ENCODE measurements around the gene FMNL2.
A peak's percentile ranks its signal among the peaks of the same experiment; 100 is the strongest.
"Not testable (repeated sequence)": the region's sequence is repeated elsewhere in the genome, so short reads cannot be mapped to it uniquely, and the experiment has no call there.

The FMNL2 gene

DNA sequence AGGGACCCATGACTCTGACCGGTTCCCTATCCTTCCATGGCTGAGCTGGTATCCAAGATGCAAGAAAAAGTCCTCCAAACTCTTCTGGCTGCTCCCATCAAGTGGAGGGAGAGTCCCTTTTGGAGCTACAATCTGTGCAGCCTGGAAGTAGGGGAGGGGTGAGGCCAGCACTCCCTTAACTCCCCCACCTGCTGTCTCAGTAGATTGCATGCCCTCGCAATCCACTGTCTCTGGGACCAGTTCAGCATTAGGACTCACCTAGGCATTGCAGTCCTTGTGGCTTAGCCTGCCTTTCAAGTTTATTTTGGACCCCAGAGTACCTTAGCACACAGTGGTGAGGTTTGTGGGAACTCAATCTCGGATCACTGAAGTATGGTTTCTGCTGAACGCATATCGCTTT is 14.2 kb upstream of the FMNL2 start:
- H3K36me3 ChIP-seq (ENCODE audit: control insufficient read depth in 2 of 2, insufficient read depth in 2 of 2, low read length in 2 of 2), result no peaks in the 10 kb centered on the region
- H3K9ac ChIP-seq (ENCODE audit: low read length in 2 of 2), result no peak overlapping the region
- H3K9me3 ChIP-seq (ENCODE audit: control insufficient read depth in 2 of 2, low read length in 2 of 2), result no peaks in the 10 kb centered on the region
- no peak overlapping the region for H3K27ac ChIP-seq (ENCODE audit: low read length)
- no peaks in the 10 kb centered on the region for H3K27me3 ChIP-seq (ENCODE audit: control insufficient read depth in 1 of 2, insufficient read depth in 2 of 2, low read length in 2 of 2)
- no peak overlapping the region for H3K4me3 ChIP-seq (ENCODE audit: low read length in 2 of 2)
- H3K4me1 ChIP-seq (ENCODE audit: control insufficient read depth, insufficient read depth, low read length), result no peaks in the 10 kb centered on the region

DNA sequence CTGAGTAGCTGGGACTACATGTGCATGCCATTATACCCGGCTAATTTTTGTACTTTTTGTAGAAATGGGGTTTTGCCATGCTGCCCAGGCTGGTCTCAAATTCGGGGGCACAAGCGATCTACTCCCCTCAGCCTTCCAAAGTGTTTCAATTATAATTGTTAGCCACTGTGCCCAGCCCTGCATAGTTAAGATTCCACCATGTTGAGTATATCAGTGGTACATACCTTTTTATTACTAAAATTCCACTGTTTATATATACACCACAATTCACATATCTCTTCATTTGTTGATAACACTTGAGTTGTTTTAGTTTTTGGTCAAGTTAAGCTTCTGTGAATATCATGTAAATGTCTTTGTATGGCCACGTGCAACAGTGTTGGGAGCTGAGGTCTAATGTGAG is 12.8 kb upstream of the FMNL2 start:
- no peaks in the 10 kb centered on the region for H3K4me1 ChIP-seq (ENCODE audit: control insufficient read depth, insufficient read depth, low read length)
- no peaks in the 10 kb centered on the region for H3K27me3 ChIP-seq (ENCODE audit: control insufficient read depth in 1 of 2, insufficient read depth in 2 of 2, low read length in 2 of 2)
- no peak overlapping the region for H3K4me3 ChIP-seq (ENCODE audit: low read length in 2 of 2)
- no peak overlapping the region for H3K9ac ChIP-seq (ENCODE audit: low read length in 2 of 2)
- no peaks in the 10 kb centered on the region for H3K36me3 ChIP-seq (ENCODE audit: control insufficient read depth in 2 of 2, insufficient read depth in 2 of 2, low read length in 2 of 2)
- no peak overlapping the region for H3K27ac ChIP-seq (ENCODE audit: low read length)
- H3K9me3 ChIP-seq (ENCODE audit: control insufficient read depth in 2 of 2, low read length in 2 of 2), result no peaks in the 10 kb centered on the region

DNA sequence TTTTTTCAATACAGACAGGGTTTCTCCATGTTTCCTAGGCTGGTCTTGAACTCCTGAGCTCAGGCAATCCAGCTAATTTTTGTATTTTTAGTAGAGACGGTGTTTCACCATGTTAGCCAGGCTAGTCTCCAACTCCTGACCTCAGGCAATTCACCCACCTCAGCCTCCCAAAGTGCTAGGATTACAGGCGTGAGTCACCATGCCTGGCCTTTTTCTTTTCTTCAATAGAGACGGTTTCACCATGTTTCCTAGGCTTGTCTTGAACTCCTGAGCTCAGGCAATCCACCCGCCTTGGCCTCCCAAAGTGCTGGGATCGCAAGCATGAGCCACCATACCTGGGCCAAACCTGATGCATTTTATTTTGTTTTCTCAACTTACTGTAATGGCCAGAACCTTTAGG is 9.8 kb upstream of the FMNL2 start:
- H3K4me1 ChIP-seq (ENCODE audit: control insufficient read depth, insufficient read depth, low read length); H3K4me3 ChIP-seq (ENCODE audit: low read length in 2 of 2); H3K27ac ChIP-seq (ENCODE audit: low read length); H3K9me3 ChIP-seq (ENCODE audit: control insufficient read depth in 2 of 2, low read length in 2 of 2); H3K36me3 ChIP-seq (ENCODE audit: control insufficient read depth in 2 of 2, insufficient read depth in 2 of 2, low read length in 2 of 2); H3K9ac ChIP-seq (ENCODE audit: low read length in 2 of 2); H3K27me3 ChIP-seq (ENCODE audit: control insufficient read depth in 1 of 2, insufficient read depth in 2 of 2, low read length in 2 of 2): not testable (repeated sequence)

DNA sequence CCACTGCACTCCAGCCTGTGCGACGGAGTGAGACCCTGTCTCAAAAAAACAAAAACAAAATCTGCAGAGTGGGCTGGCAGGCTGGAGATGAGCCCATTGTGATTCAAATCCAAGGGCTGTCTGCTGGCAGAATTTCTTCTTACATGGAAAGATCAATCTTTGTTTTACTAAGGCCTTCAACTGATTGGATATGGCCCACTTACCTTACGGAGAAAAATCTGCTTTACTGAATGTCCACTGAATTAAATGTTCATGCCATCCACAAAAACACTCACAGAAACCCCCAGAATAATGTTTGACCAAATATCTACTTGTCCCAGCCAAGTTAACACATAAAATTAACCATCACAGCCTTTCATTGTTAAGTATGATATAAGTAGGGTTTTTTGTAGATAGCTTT is 8.3 kb upstream of the FMNL2 start:
- H3K9ac ChIP-seq (ENCODE audit: low read length in 2 of 2), result no peak overlapping the region
- H3K27me3 ChIP-seq (ENCODE audit: control insufficient read depth in 1 of 2, insufficient read depth in 2 of 2, low read length in 2 of 2), result no peaks in the 10 kb centered on the region
- H3K36me3 ChIP-seq (ENCODE audit: control insufficient read depth in 2 of 2, insufficient read depth in 2 of 2, low read length in 2 of 2), result no peaks in the 10 kb centered on the region
- H3K4me3 ChIP-seq (ENCODE audit: low read length in 2 of 2), result no peak overlapping the region
- no peak overlapping the region for H3K27ac ChIP-seq (ENCODE audit: low read length)
- no peaks in the 10 kb centered on the region for H3K4me1 ChIP-seq (ENCODE audit: control insufficient read depth, insufficient read depth, low read length)
- H3K9me3 ChIP-seq (ENCODE audit: control insufficient read depth in 2 of 2, low read length in 2 of 2), result no peaks in the 10 kb centered on the region

DNA sequence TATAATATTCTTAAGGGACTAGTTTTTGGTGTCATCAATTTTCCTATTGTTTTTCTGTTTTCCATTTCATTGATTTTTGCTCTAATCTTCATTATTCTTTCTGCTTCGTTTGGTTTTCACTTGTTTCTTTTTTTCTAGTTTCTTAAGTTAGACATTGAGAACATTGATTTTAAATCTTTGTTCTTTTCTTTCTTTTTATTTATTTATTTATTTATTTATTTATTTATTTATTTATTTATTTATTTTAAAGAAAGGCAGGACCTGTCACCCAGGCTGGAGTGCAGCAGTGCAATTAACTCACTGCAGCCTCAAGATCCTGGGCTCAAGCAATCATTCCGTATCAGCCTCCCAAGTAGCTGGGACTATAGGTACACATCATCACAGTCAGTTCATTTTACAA is 7.0 kb upstream of the FMNL2 start:
- H3K9ac ChIP-seq (ENCODE audit: low read length in 2 of 2), result no peak overlapping the region
- no peaks in the 10 kb centered on the region for H3K36me3 ChIP-seq (ENCODE audit: control insufficient read depth in 2 of 2, insufficient read depth in 2 of 2, low read length in 2 of 2)
- H3K27me3 ChIP-seq (ENCODE audit: control insufficient read depth in 1 of 2, insufficient read depth in 2 of 2, low read length in 2 of 2), result no peaks in the 10 kb centered on the region
- H3K4me3 ChIP-seq (ENCODE audit: low read length in 2 of 2), result no peak overlapping the region
- no peaks in the 10 kb centered on the region for H3K4me1 ChIP-seq (ENCODE audit: control insufficient read depth, insufficient read depth, low read length)
- H3K27ac ChIP-seq (ENCODE audit: low read length), result no peak overlapping the region
- no peaks in the 10 kb centered on the region for H3K9me3 ChIP-seq (ENCODE audit: control insufficient read depth in 2 of 2, low read length in 2 of 2)

DNA sequence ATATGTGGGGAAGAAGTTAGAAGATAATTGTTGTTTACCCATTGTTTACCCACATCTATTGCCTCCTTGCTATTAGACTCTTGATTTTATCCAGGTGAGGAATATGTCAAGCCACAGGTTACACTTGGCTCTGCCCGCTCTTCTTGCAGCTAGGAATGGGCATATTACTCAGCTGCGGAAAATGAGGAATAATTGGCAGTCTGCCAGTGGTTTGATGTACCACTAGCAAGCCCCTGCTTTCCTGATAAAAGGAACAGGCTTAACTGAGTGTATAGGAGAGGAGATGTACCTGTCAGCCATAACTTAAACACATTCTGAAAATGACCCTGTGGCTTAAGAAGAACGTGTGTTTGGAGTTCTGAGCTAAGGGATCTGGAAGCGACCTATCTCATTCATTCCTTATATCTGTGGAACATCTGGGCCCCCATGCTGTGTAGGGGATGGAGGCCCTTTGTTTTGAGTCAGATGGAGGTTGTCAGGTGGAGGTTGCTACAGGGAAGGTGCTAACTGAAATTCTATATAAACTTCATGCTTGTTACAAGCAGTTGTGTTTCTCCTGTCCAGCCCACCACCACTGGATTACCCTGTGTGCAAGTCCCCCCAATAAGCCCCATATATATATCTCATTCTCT is 4.6 kb upstream of the FMNL2 start:
- Histone ChIP-seq H3K9me3 (ENCODE audit: control insufficient read depth in 2 of 2, low read length in 2 of 2) (no peaks in the 10 kb centered on the region), H3K36me3 (ENCODE audit: control insufficient read depth in 2 of 2, insufficient read depth in 2 of 2, low read length in 2 of 2) (no peaks in the 10 kb centered on the region), H3K4me1 (ENCODE audit: control insufficient read depth, insufficient read depth, low read length) (no peaks in the 10 kb centered on the region), H3K27ac (ENCODE audit: low read length) (no peak overlapping the region), H3K4me3 (ENCODE audit: low read length in 2 of 2) (no peak overlapping the region), H3K9ac (ENCODE audit: low read length in 2 of 2) (no peak overlapping the region), H3K27me3 (ENCODE audit: control insufficient read depth in 1 of 2, insufficient read depth in 2 of 2, low read length in 2 of 2) (no peaks in the 10 kb centered on the region)

DNA sequence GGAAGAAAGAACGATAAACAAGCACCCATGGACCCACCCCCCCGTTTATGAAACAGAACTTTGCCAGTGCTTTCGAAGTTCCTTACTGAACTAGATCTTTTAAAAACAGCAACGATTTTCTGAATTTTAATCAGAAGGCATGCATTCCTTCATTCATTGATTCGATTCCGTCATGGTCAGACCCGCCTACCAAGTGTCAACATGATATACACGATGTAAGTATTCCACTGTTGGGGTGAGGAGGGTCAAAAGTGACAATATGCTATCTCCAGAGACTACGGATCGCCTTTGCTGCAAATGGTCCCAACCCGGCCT is 316 bp upstream of the FMNL2 start:
- Histone ChIP-seq H3K27ac (ENCODE audit: low read length) (peak overlapping the region; percentile 12), H3K4me3 (ENCODE audit: low read length in 2 of 2) (peak overlapping the region; percentile 64 to 81), H3K27me3 (ENCODE audit: control insufficient read depth in 1 of 2, insufficient read depth in 2 of 2, low read length in 2 of 2) (no peaks in the 10 kb centered on the region), H3K9me3 (ENCODE audit: control insufficient read depth in 2 of 2, low read length in 2 of 2) (no peaks in the 10 kb centered on the region), H3K4me1 (ENCODE audit: control insufficient read depth, insufficient read depth, low read length) (peaks cover 13% of the 10 kb centered on the region), H3K36me3 (ENCODE audit: control insufficient read depth in 2 of 2, insufficient read depth in 2 of 2, low read length in 2 of 2) (no peaks in the 10 kb centered on the region), H3K9ac (ENCODE audit: low read length in 2 of 2) (peak overlapping the region; percentile 66 to 79)

DNA sequence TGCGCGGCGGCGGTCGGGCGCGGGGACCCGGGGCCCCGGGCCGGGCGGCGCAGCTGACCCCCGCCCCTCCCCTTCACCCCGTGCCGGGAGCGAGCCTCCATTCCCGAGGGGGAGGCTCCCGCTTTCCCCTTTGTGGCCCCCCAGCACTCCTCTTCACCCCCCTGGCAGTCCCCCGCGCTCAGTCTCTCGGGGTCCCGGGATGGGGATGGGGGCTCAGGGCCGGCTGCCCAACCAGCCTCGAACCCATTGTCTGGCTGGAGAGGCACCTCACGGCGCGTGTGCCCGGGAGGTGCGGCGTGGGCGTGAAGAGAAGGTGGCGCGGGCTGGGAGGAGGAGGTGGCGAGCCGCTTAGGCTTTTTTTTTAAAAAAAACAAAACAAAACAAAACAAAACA is 748 bp downstream of the FMNL2 start:
- Histone ChIP-seq H3K4me1 (ENCODE audit: control insufficient read depth, insufficient read depth, low read length) (peaks cover 13% of the 10 kb centered on the region), H3K9ac (ENCODE audit: low read length in 2 of 2) (peak overlapping the region; percentile 58 to 79), H3K27me3 (ENCODE audit: control insufficient read depth in 1 of 2, insufficient read depth in 2 of 2, low read length in 2 of 2) (no peaks in the 10 kb centered on the region), H3K36me3 (ENCODE audit: control insufficient read depth in 2 of 2, insufficient read depth in 2 of 2, low read length in 2 of 2) (no peaks in the 10 kb centered on the region), H3K27ac (ENCODE audit: low read length) (peak overlapping the region; percentile 55), H3K4me3 (ENCODE audit: low read length in 2 of 2) (peak overlapping the region; percentile 64 to 81), H3K9me3 (ENCODE audit: control insufficient read depth in 2 of 2, low read length in 2 of 2) (no peaks in the 10 kb centered on the region)

DNA sequence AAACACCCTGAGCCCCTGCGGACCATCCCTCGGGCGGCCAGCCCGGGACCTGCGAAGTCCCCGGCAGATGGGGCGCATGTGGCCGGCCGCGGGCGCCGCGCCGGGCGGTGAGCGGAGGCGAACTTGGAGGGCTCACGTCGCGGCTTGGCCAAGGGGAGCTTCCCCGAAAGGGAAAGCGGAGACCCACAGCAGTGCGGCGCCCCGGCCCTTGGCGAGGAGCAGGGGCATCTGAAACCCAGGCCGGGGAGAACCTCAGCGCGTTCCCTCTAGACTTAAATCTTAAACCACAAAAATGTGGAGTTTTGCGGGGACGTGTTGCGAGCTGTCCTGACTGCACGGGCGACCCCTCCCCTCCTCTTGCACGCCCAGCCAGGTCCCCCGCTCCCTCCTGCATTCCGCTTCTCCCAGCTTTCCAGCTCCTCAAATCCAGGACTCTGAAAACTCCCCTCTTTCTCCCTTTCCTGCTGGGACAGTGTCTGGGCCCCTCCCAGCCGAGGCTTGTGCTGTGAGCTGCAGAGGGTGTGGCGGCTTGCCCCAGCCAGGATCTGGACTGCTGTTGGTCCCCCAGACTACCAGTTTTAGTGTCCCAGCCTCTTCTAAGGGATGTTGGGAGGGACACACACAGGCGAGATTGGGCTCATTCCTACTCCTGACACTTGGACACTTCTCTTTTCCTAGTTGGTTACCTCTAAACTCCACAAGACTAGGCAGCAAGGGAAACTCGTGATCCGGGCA is 1.3 kb downstream of the FMNL2 start:
- H3K27ac ChIP-seq (ENCODE audit: low read length), result peak overlapping the region; percentile 55
- H3K9ac ChIP-seq (ENCODE audit: low read length in 2 of 2), result peak overlapping the region; percentile 58 to 79
- H3K9me3 ChIP-seq (ENCODE audit: control insufficient read depth in 2 of 2, low read length in 2 of 2), result no peaks in the 10 kb centered on the region
- H3K4me1 ChIP-seq (ENCODE audit: control insufficient read depth, insufficient read depth, low read length), result peaks cover 14% of the 10 kb centered on the region
- peak overlapping the region; percentile 64 to 81 for H3K4me3 ChIP-seq (ENCODE audit: low read length in 2 of 2)
- no peaks in the 10 kb centered on the region for H3K36me3 ChIP-seq (ENCODE audit: control insufficient read depth in 2 of 2, insufficient read depth in 2 of 2, low read length in 2 of 2)
- H3K27me3 ChIP-seq (ENCODE audit: control insufficient read depth in 1 of 2, insufficient read depth in 2 of 2, low read length in 2 of 2), result no peaks in the 10 kb centered on the region

DNA sequence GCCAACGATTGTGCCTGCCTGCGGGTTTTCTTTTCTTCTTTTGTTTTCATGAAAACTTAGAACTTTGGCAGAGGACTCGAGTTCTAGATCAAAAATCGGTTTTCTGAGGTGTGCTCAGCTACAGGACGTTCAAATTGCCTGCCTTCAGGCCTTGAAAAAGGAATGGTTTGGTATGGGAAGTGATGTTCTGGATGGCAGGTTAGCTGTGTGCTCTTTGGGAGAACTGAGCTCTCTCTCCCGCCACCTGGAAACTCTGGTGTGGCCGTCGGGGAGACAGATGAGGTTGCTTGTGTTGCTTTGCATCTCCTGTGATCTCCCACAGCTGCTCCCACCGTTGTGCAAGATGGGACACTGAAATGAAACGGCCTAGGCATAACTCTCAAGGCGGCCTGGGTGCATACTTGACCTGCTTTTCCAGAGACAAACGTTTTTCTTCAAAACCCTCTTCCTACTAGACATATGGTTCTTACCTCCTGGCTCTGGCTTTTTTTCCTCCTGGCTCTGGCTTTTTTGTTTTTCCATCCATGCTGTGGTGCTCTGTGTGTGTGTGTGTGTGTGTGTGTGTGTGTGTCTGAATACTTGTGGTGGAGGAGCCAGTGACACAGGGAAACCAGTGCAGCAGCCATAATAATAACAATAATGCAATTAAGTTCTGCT is 2.0 kb downstream of the FMNL2 start:
- H3K9me3 ChIP-seq (ENCODE audit: control insufficient read depth in 2 of 2, low read length in 2 of 2), result no peaks in the 10 kb centered on the region
- H3K4me3 ChIP-seq (ENCODE audit: low read length in 2 of 2), result peak overlapping the region; percentile 64 to 81
- H3K36me3 ChIP-seq (ENCODE audit: control insufficient read depth in 2 of 2, insufficient read depth in 2 of 2, low read length in 2 of 2), result no peaks in the 10 kb centered on the region
- peak overlapping the region; percentile 58 to 79 for H3K9ac ChIP-seq (ENCODE audit: low read length in 2 of 2)
- H3K27me3 ChIP-seq (ENCODE audit: control insufficient read depth in 1 of 2, insufficient read depth in 2 of 2, low read length in 2 of 2), result no peaks in the 10 kb centered on the region
- peak overlapping the region; percentile 55 for H3K27ac ChIP-seq (ENCODE audit: low read length)
- H3K4me1 ChIP-seq (ENCODE audit: control insufficient read depth, insufficient read depth, low read length), result peaks cover 15% of the 10 kb centered on the region

DNA sequence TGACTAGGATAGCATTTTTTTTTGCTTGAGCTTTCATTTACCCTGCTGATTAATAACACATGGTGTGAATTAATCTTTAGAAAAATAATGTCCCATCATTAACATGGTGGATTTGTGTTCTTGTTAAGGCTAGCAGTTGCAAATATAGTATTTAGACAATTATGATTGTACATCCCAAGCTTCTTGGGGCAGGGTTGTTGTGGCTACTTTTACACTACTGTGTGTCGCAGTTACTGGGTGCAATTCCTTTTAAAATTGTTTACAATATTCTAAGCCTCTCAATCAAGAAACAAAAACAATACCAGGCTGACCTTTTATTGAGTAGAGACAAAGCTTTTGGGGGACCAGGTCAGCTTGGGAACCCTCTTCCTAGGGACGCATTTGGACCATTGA is 2.5 kb downstream of the FMNL2 start:
- peaks cover 15% of the 10 kb centered on the region for H3K4me1 ChIP-seq (ENCODE audit: control insufficient read depth, insufficient read depth, low read length)
- no peak overlapping the region for H3K27ac ChIP-seq (ENCODE audit: low read length)
- H3K9ac ChIP-seq (ENCODE audit: low read length in 2 of 2), result peak overlapping the region in 1 of 2 donors; percentile 79
- H3K27me3 ChIP-seq (ENCODE audit: control insufficient read depth in 1 of 2, insufficient read depth in 2 of 2, low read length in 2 of 2), result no peaks in the 10 kb centered on the region
- no peaks in the 10 kb centered on the region for H3K9me3 ChIP-seq (ENCODE audit: control insufficient read depth in 2 of 2, low read length in 2 of 2)
- H3K36me3 ChIP-seq (ENCODE audit: control insufficient read depth in 2 of 2, insufficient read depth in 2 of 2, low read length in 2 of 2), result no peaks in the 10 kb centered on the region
- peak overlapping the region; percentile 15 to 81 for H3K4me3 ChIP-seq (ENCODE audit: low read length in 2 of 2)

All from stomach smooth muscle (tissue), 2 donors.